Gastrocnemius medialis (tissue), 4 donors: Measurements from ENCODE around the gene ELOVL7. TPM values are rescaled to one million over a fixed set of nuclear protein-coding genes. Genes with fewer than 3 reads are reported as not detected.

Experiments used
- ATAC-seq, 2 donors: fragments of 150-250 bp; one replicate each; pipeline ENCODE4 v1.9.1; 2016
- DNase-seq, 2 donors: peaks; one replicate each; pipeline ENCODE4 v3.0.0-alpha.2; 2019
- H3K27ac ChIP-seq, 4 donors: fragments of 200-600 bp; sonication (generic); 1 replicate in 1 of 4; 2 replicates in 3 of 4; pipeline ENCODE4 v1.5.1; 2016 to 2018; ENCODE audit warnings: mild to moderate bottlenecking in 2 of 4, moderate library complexity in 1 of 4
- H3K27me3 ChIP-seq, 3 donors: fragments of 200-600 bp; sonication (generic) in 2 of 3; 1 replicate in 1 of 3; 2 replicates in 2 of 3; pipeline versions ENCODE4 v1.5.1 to v1.6.0; 2016 to 2019; ENCODE audit warnings: mild to moderate bottlenecking in 1 of 3, moderate library complexity in 1 of 3
- H3K36me3 ChIP-seq, 2 donors: fragments of 200-600 bp; sonication (generic) in 1 of 2; one replicate each; pipeline ENCODE4 v1.5.1; 2017 to 2018
- H3K4me1 ChIP-seq, 2 donors: fragments of 200-600 bp; sonication (generic) in 1 of 2; one replicate each; pipeline ENCODE4 v1.5.1; 2016 to 2017; ENCODE audit warnings: mild to moderate bottlenecking in 2 of 2
- H3K4me3 ChIP-seq, 4 donors: fragments of 200-600 bp; sonication (generic) in 3 of 4; 1 replicate in 1 of 4; 2 replicates in 3 of 4; pipeline ENCODE4 v1.5.1; 2016 to 2019; ENCODE audit warnings: mild to moderate bottlenecking in 2 of 4
- H3K9me3 ChIP-seq, 3 donors: fragments of 200-600 bp; sonication (generic) in 2 of 3; 1 replicate in 1 of 3; 2 replicates in 2 of 3; pipeline ENCODE4 v1.5.1; 2016 to 2019
- CTCF ChIP-seq, 5 experiments: fragments of 450-650 bp in 3 of 5; fragments of 200-600 bp in 2 of 5; sonication (generic) in 2 of 5; IDR thresholded peaks in 4 of 5; conservative IDR thresholded peaks in 1 of 5; 1 replicate in 4 of 5; 2 replicates in 1 of 5; pipeline ENCODE4 v1.5.1; 2016 to 2019; ENCODE audit warnings: antibody characterized with exemption in 5 of 5, mild to moderate bottlenecking in 3 of 5, moderate library complexity in 3 of 5
- POLR2A ChIP-seq, 2 donors: fragments of 450-650 bp; IDR thresholded peaks; one replicate each; pipeline ENCODE4 v1.6.1; 2017; ENCODE audit warnings: antibody characterized with exemption in 2 of 2, mild to moderate bottlenecking in 2 of 2, moderate library complexity in 2 of 2
- in situ Hi-C, 4 donors: fragments of 200-750 bp; cut with MboI; loops; one replicate each; pipeline versions ENCODE4 v1.15.0 to v1.8.0; 2017; ENCODE audit warnings: low sequenced_read_pairs in 4 of 4
- intact Hi-C: fragments of 100-400 bp; cut with DNase I; formaldehyde crosslinking; loops from one replicate; pipeline ENCODE4 v1.15.1; 2023; ENCODE audit warnings: low total_unique reads
- total RNA-seq, 4 donors: library from RNA; depleted of rRNA; stranded (reverse); fragments of >200 nt; gene quantifications; one replicate each; pipeline versions ENCODE4 v1.1.0 to v1.2.3, GENCODE V29; 2016

ELOVL7 gene
- total RNA-seq, 4 donors from 2014 or later = 0.53 to 1.0 (median 0.83) TPM

DNA sequence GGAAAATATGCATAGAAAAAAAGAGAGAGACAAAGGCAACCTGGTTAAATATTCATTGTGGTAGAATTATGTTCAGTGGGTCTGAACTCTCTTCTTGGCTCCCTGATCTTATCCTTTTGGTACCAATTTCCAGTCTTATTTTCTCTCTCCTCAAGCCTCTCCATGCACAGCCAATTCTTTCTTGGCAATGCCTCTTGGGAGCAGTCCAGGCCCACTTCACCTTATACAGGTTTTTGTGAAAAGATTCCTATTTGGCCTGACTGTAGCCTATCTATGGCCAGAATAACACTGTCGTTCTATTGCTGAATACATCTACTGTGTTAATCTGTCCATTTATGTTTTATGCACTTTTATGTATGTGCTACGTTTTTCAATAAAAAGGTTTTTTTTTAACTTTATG lies 2.7 kb downstream of the ELOVL7 start:
- Histone ChIP-seq H3K27me3 (peaks cover 26 to 42% (median 27%) of the 10 kb centered on the region in 3 donors), H3K4me3 (no peak overlapping the region), H3K36me3 (no peaks in the 10 kb centered on the region), H3K9me3 (no peaks in the 10 kb centered on the region), H3K27ac (no peak overlapping the region), H3K4me1 (peaks cover 8 to 10% of the 10 kb centered on the region in 2 donors)
- DNase-seq (no peak), ATAC-seq (no peak)
- in situ Hi-C loops (no loop called here), intact Hi-C loops (no loop called here)
- TF ChIP-seq CTCF (IDR thresholded peaks at IDR 0.05 in 4 of 5, conservative IDR thresholded peaks at IDR 0.05 in 1 of 5) (no peak), POLR2A (IDR thresholded peaks at IDR 0.05) (no peak)

GRCh38 chr5:60836131-60836530 lies 7.9 kb downstream of the ELOVL7 start:
- ATAC-seq = no peak
- H3K9me3 ChIP-seq = no peaks in the 10 kb centered on the region
- in situ Hi-C loops = no loop called here

DNA sequence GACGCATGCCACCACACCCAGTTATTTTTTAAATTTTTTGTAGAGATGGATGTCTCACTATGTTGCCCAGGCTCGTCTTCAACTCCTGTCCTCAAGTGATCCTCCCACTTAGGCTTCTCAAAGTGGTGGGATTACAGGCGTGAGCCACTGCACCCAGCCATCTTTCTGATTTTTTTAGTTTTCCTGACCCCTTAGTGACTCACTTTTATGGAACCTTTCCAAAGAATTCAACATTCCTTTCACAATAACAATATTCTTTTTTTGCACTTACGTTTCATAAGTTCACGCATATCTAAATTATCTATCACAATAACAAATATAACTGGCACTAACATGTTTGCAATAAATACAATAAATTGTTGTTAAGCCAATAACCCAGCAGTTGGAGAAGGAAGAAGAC lies 8.5 kb downstream of the ELOVL7 start:
- Histone ChIP-seq H3K9me3 (no peaks in the 10 kb centered on the region), H3K4me3 (no peak overlapping the region), H3K27ac (no peak overlapping the region), H3K4me1 (no peaks in the 10 kb centered on the region), H3K36me3 (no peaks in the 10 kb centered on the region), H3K27me3 (peaks cover 0 to 3% (median 2%) of the 10 kb centered on the region in 3 donors)
- no peak for ATAC-seq
- no peak for DNase-seq
- no peak for TF ChIP-seq CTCF (IDR thresholded peaks at IDR 0.05 in 4 of 5, conservative IDR thresholded peaks at IDR 0.05 in 1 of 5)
- TF ChIP-seq POLR2A (IDR thresholded peaks at IDR 0.05) = no peak
- intact Hi-C loops (no loop called here), in situ Hi-C loops (no loop called here)

More at GRCh38 chr5:60836131-60836530, 7.9 kb downstream of the ELOVL7 start:
- Histone ChIP-seq H3K4me1 (no peaks in the 10 kb centered on the region), H3K27ac (no peak overlapping the region), H3K36me3 (no peaks in the 10 kb centered on the region), H3K27me3 (peaks cover 2 to 5% (median 2%) of the 10 kb centered on the region in 3 donors), H3K4me3 (no peak overlapping the region)
- no peak for TF ChIP-seq POLR2A (IDR thresholded peaks at IDR 0.05)
- no peak for TF ChIP-seq CTCF (IDR thresholded peaks at IDR 0.05 in 4 of 5, conservative IDR thresholded peaks at IDR 0.05 in 1 of 5)
- intact Hi-C loops = no loop called here
- DNase-seq = no peak

DNA sequence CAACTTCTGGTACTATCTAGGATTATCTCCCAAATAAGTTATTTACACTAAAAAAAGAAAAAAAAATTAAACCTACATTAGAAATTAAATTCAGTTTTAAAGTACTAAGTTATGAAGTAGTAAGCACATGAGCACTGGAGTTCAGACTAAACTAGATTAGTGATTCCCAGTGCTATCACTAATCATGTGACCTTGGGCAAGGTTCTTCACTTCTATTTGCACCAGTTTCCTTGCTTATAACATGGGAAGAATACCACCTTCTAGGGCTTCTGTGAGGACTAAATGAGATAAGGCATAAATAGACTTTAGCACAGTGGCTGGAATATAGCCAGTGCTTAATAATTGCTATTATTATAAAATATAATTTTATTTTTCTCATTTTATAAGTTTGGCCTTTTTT lies 10.5 kb downstream of the ELOVL7 start:
- Histone ChIP-seq H3K4me3 (no peak overlapping the region), H3K4me1 (no peaks in the 10 kb centered on the region), H3K9me3 (no peaks in the 10 kb centered on the region), H3K27me3 (peaks cover 0 to 3% (median 0%) of the 10 kb centered on the region in 3 donors), H3K27ac (no peak overlapping the region), H3K36me3 (no peaks in the 10 kb centered on the region)
- TF ChIP-seq POLR2A (IDR thresholded peaks at IDR 0.05) (no peak), CTCF (IDR thresholded peaks at IDR 0.05 in 4 of 5, conservative IDR thresholded peaks at IDR 0.05 in 1 of 5) (no peak)
- no peak for ATAC-seq
- no peak for DNase-seq
- in situ Hi-C loops = no loop called here
- intact Hi-C loops = no loop called here

- Histone ChIP-seq H3K4me3 (no peak overlapping the region), H3K36me3 (no peaks in the 10 kb centered on the region), H3K27ac (no peak overlapping the region), H3K4me1 (no peaks in the 10 kb centered on the region), H3K27me3 (no peaks in the 10 kb centered on the region), H3K9me3 (no peaks in the 10 kb centered on the region)
- ATAC-seq (no peak), DNase-seq (no peak)
- TF ChIP-seq CTCF (IDR thresholded peaks at IDR 0.05 in 4 of 5, conservative IDR thresholded peaks at IDR 0.05 in 1 of 5) (no peak), POLR2A (IDR thresholded peaks at IDR 0.05) (no peak)
- in situ Hi-C loops (no loop called here), intact Hi-C loops (no loop called here)
Observed at GRCh38 chr5:60830581-60831127, 13.4 kb downstream of the ELOVL7 start.
